ENCODE results near the gene ELP5.

- TF ChIP-seq POLR2AphosphoS5 (IDR thresholded peaks at IDR 0.05; ENCODE audit: low read depth): no peak
- no peak for TF ChIP-seq CTCF (IDR thresholded peaks at IDR 0.05; ENCODE audit: insufficient read depth, low read length)
Measured at GRCh38 chr17:7224661-7225111, 27.3 kb upstream of the ELP5 start.
